PC-9 (cell line): ENCODE measurements around the gene IL4I1. TPM values are rescaled to one million over a fixed set of nuclear protein-coding genes. Genes with fewer than 3 reads are reported as not detected.

ENCODE experiments used
- BruUV-seq: library from RNA; stranded (reverse); fragments of 400-500 nt; replicated peaks from 2 replicates; lab custom pipeline; 2021; lab: Mats Ljungman, UMichigan
- CTCF ChIA-PET: fragments of 300-600 bp; sonication (Branson Sonifier 250); formaldehyde crosslinking; loops from one replicate; lab custom pipeline; 2022; ENCODE audit warnings: antibody characterized with exemption; lab: Charles Lee
- POLR2A ChIA-PET: fragments of 300-600 bp; sonication (Branson Sonifier 250); formaldehyde crosslinking; loops from one replicate; lab custom pipeline; 2022; ENCODE audit warnings: antibody characterized with exemption; ENCODE audit not compliant: unreplicated experiment; lab: Charles Lee
- DNase-seq, 2 experiments: peaks; one replicate each; pipeline versions ENCODE4 v3.0.0 to v3.0.0-alpha.2; 2015 to 2022; ENCODE audit warnings: mixed read lengths in 1 of 2
- H2AFZ ChIP-seq: fragments of 200-600 bp; sonication (generic); 2 replicates; pipeline ENCODE4 v1.8.1; 2017; ENCODE audit warnings: antibody characterized with exemption
- H3F3A ChIP-seq: fragments of 200-600 bp; sonication (generic); 2 replicates; pipeline ENCODE4 v1.8.1; 2017; ENCODE audit warnings: antibody characterized with exemption, mild to moderate bottlenecking, low read depth; ENCODE audit not compliant: insufficient read depth
- H3K27ac ChIP-seq: fragments of 200-600 bp; sonication (generic); 2 replicates; pipeline ENCODE4 v1.6.1; 2016; ENCODE audit warnings: mixed run types
- H3K27me3 ChIP-seq: fragments of 200-600 bp; sonication (generic); 2 replicates; pipeline ENCODE4 v1.6.1; 2016; ENCODE audit warnings: low read depth, mixed run types; ENCODE audit not compliant: insufficient read depth
- H3K36me3 ChIP-seq: fragments of 200-600 bp; sonication (generic); 2 replicates; pipeline ENCODE4 v1.6.1; 2016; ENCODE audit warnings: low read depth, mixed run types
- H3K4me1 ChIP-seq: fragments of 200-600 bp; sonication (generic); replicated peaks from 2 replicates; pipeline ENCODE4 v1.6.1; 2016; ENCODE audit warnings: mixed run types; ENCODE audit not compliant: insufficient read depth
- H3K4me2 ChIP-seq: fragments of 200-600 bp; sonication (generic); 2 replicates; pipeline ENCODE4 v1.6.1; 2017; ENCODE audit warnings: mixed run types
- H3K4me3 ChIP-seq: fragments of 200-600 bp; sonication (generic); 2 replicates; pipeline ENCODE4 v1.6.1; 2016; ENCODE audit warnings: mixed run types
- H3K79me2 ChIP-seq: fragments of 200-600 bp; sonication (generic); 2 replicates; pipeline ENCODE4 v1.6.1; 2017; ENCODE audit warnings: low read depth, mixed run types
- H3K9me2 ChIP-seq: fragments of 200-600 bp; sonication (generic); 2 replicates; pipeline ENCODE4 v1.8.1; 2017; ENCODE audit warnings: mild to moderate bottlenecking; ENCODE audit not compliant: insufficient read depth
- H3K9me3 ChIP-seq: fragments of 200-600 bp; sonication (generic); 2 replicates; pipeline ENCODE4 v1.8.1; 2016; ENCODE audit warnings: low read depth; ENCODE audit not compliant: insufficient read depth
- H4K20me1 ChIP-seq: fragments of 200-600 bp; sonication (generic); 2 replicates; pipeline ENCODE4 v1.8.1; 2017; ENCODE audit not compliant: insufficient read depth
- CTCF ChIP-seq: fragments of 200-600 bp; sonication (generic); conservative IDR thresholded peaks from 2 replicates; pipeline ENCODE4 v1.6.1; 2017; ENCODE audit warnings: mixed run types, antibody characterized with exemption, mild to moderate bottlenecking, moderate library complexity
- EZH2 ChIP-seq: fragments of 200-600 bp; sonication (generic); IDR thresholded peaks from 2 replicates; pipeline ENCODE4 v1.8.0; 2017; ENCODE audit warnings: antibody characterized with exemption, low read depth
- intact Hi-C: fragments of 100-400 bp; cut with micrococcal nuclease; formaldehyde crosslinking; loops from one replicate; pipeline ENCODE4 v1.10.0; 2022; ENCODE audit not compliant: unreplicated experiment
- total RNA-seq: library from RNA; stranded (reverse); gene quantifications from 2 replicates; pipeline ENCODE4 v1.2.3, GENCODE V29; 2021

IL4I1 gene
- total RNA-seq, 1 experiment from 2014 or later, result not detected

GRCh38 chr19:49857061-49857837 is 39.4 kb downstream of the IL4I1 start:
- no peak for DNase-seq
- Histone ChIP-seq H4K20me1 (peaks cover 83% of the 10 kb centered on the region), H3K9me3 (no peaks in the 10 kb centered on the region), H3K79me2 (peaks cover 34% of the 10 kb centered on the region), H3K27ac (no peak overlapping the region), H3K27me3 (no peaks in the 10 kb centered on the region), H3K4me1 (peaks cover 14% of the 10 kb centered on the region), H3F3A (peaks cover 77% of the 10 kb centered on the region), H3K4me3 (no peak overlapping the region), H3K9me2 (no peaks in the 10 kb centered on the region), H3K36me3 (peaks cover 8% of the 10 kb centered on the region), H2AFZ (no peak overlapping the region), H3K4me2 (no peak overlapping the region)
- CTCF ChIA-PET, result no interaction called here
- TF ChIP-seq CTCF (no peak), EZH2 (no peak)
- intact Hi-C loops, result no loop called here
- POLR2A ChIA-PET, result no interaction called here
- no TSS peak for BruUV-seq

GRCh38 chr19:49856574-49857021 is 40.1 kb downstream of the IL4I1 start:
- POLR2A ChIA-PET, result no interaction called here
- Histone ChIP-seq H3F3A (peaks cover 81% of the 10 kb centered on the region), H3K9me3 (no peaks in the 10 kb centered on the region), H3K27me3 (no peaks in the 10 kb centered on the region), H3K4me2 (no peak overlapping the region), H3K79me2 (peaks cover 40% of the 10 kb centered on the region), H3K4me1 (peaks cover 18% of the 10 kb centered on the region), H3K36me3 (peaks cover 8% of the 10 kb centered on the region), H3K9me2 (no peaks in the 10 kb centered on the region), H2AFZ (no peak overlapping the region), H4K20me1 (peaks cover 89% of the 10 kb centered on the region), H3K4me3 (no peak overlapping the region), H3K27ac (no peak overlapping the region)
- CTCF ChIA-PET, result no interaction called here
- no TSS peak for BruUV-seq
- intact Hi-C loops, result no loop called here
- no peak for TF ChIP-seq EZH2
- no peak for TF ChIP-seq CTCF
- no peak for DNase-seq

GRCh38 chr19:49855676-49856573 is 40.8 kb downstream of the IL4I1 start:
- Histone ChIP-seq H3K4me1 (peaks cover 18% of the 10 kb centered on the region), H3K4me2 (no peak overlapping the region), H3K27ac (no peak overlapping the region), H3K9me2 (no peaks in the 10 kb centered on the region), H2AFZ (no peak overlapping the region), H3F3A (peaks cover 77% of the 10 kb centered on the region), H3K36me3 (peaks cover 8% of the 10 kb centered on the region), H3K79me2 (peaks cover 40% of the 10 kb centered on the region), H3K9me3 (no peaks in the 10 kb centered on the region), H3K4me3 (no peak overlapping the region), H3K27me3 (no peaks in the 10 kb centered on the region), H4K20me1 (peaks cover 87% of the 10 kb centered on the region)
- POLR2A ChIA-PET, result no interaction called here
- TF ChIP-seq EZH2 (no peak), CTCF (no peak)
- no TSS peak for BruUV-seq
- CTCF ChIA-PET, result no interaction called here
- no peak for DNase-seq
- intact Hi-C loops, result no loop called here
